Activated naive CD4-positive, alpha-beta T cell treated with anti-CD3 and anti-CD28 coated beads, Interleukin-2, amount 50 U/mL, for 72 hours (primary cell): Measurements from ENCODE around the gene SCN3A. TPM values are rescaled to one million over a fixed set of nuclear protein-coding genes. Genes with fewer than 3 reads are reported as not detected.

Experiments
- ATAC-seq, 2 donors: fragments of 150-1000 bp; cut with Tn5 transposase; 2 replicates each; pipeline ENCODE4 v1.10.0; 2021; ENCODE audit warnings: mild to moderate bottlenecking in 2 of 2, moderate library complexity in 2 of 2
- DNase-seq, 2 donors: peaks; one replicate each; pipeline ENCODE4 v3.0.0; 2021 to 2022; ENCODE audit warnings: low spot score in 2 of 2
- H3K27ac Mint-ChIP-seq, 2 donors: one replicate each; pipeline ENCODE4 v1.8.0; 2022; ENCODE audit warnings: mild to moderate bottlenecking in 2 of 2, mixed read lengths in 2 of 2
- H3K36me3 Mint-ChIP-seq, 2 donors: one replicate each; pipeline ENCODE4 v1.8.0; 2022; ENCODE audit warnings: mixed read lengths in 2 of 2
- H3K9me3 Mint-ChIP-seq, 2 donors: one replicate each; pipeline ENCODE4 v1.8.0; 2022; ENCODE audit warnings: mixed read lengths in 2 of 2
- total RNA-seq, 2 donors: library from RNA; stranded (reverse); gene quantifications; one replicate each; pipeline ENCODE4 v1.2.3, GENCODE V29; 2022

The SCN3A gene
- total RNA-seq, 2 donors from 2014 or later = 0.25 to 0.43 TPM

DNA sequence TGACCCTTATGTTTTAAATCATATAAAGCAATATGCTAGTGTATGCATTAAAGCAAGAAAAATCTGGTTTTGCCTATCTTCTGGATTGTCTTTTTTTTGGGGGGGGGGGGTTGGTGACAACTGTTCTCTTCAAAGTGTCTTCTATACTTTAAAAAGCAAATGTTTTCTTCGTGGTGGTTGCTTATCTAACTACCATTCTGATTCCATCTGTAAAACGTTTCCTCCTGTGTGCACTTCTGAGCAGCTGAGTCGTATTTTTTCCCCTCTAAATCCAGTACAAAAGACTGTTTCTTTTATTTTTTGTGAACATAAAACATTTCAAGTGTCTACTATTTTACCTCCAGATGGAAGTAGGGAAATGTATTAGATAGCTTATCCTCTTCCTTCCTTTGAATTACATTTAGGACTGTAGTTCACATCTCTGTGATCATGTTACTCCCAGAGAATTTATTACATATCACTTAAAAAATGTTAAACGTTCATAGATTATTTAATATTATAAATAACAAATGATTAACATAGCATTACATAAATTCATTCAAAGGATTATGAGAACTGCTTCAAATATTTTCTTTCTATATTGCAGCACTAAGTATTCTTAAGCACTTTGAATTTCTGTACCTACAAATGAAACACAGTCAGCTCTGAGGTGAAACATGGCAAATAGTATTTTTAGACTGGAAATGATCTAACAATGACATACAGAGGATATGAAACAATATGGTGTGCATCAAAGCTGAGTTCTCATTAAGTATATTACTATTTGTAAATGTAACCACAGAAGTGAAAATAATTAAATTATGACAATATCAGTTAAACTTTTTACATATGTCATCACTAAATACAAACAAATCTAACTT lies 56.4 kb downstream of the SCN3A start:
- Mint-ChIP-seq H3K36me3 (no peaks in the 10 kb centered on the region), H3K27ac (no peak overlapping the region), H3K9me3 (no peaks in the 10 kb centered on the region)
- no peak for ATAC-seq
- no peak for DNase-seq

DNA sequence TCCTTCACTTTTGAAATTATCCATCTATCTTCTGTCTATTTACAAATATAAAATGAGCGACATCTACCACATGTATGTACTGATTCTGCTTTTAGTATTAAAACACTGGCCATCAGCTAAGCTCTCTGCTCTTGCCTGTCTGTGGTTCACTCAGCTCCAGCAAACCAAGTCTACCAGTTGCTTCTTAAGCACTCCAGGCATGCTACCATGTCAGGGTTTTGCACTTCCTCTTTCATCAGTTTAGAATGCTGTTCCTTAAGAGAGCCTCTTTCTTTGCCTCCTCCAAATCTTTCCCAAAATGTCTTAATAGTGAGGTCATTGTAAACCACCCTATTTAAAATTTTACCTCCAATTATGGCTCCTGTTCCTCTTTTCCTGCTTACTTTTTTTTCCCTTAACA lies 59.5 kb downstream of the SCN3A start:
- Mint-ChIP-seq H3K27ac (no peak overlapping the region), H3K36me3 (no peaks in the 10 kb centered on the region), H3K9me3 (no peaks in the 10 kb centered on the region)
- ATAC-seq (no peak), DNase-seq (no peak)

DNA sequence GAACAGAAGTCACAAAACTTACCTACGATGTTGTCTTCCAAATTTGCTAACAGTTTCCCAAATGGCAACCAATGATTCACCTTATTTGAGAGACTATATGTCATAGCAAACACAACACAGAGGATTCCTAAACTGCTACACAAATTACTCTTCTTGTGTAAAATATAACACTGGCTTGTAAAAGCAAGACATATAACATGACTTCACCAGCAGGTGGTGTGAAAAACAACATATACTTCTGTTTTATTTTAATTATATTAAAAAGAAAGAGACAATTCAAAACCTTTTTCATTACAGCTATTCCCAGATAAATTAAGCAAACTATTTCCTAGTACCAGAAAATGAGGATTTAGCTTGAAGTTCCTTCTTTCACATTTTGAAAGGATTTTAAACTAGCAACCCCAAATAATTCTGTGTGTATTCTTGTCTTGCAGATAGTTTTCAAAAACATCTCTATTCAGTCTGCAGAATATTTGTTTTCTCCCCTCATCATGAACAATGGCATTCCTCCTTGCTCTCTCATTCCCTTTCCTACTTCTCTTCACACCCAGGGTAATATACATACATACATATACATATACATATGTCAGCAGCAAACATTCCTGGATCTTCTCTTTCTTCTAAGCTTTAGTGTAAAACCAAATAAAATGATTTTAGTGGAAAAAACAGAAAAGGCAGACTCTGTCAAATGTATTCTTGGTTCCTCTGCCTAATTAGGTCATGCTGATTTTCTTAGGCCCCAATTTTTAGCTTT lies 62.1 kb downstream of the SCN3A start:
- H3K27ac Mint-ChIP-seq = no peak overlapping the region
- DNase-seq (no peak), ATAC-seq (no peak)
- H3K36me3 Mint-ChIP-seq = no peaks in the 10 kb centered on the region
- no peaks in the 10 kb centered on the region for H3K9me3 Mint-ChIP-seq

DNA sequence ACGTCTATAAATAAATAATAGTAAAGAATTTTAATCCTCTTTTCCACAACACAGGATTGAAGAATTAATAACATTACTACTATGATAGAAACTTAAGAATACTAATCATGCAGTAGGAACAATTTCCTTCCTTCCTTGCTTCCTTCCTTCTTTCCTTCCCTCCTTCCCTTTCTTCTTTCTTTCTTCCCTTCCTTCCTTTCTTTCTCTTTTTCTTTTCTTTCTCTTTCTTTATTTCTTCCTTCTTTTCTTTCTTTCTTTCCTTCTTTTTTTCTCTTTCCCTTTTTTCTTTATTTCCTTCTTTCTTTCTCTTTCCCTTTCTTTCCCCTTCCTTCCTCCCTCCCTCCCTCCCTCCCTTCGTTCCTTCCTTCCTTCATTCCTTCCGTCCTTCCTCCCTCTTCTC lies 77.6 kb downstream of the SCN3A start:
- no peak for DNase-seq
- H3K36me3 Mint-ChIP-seq = no peaks in the 10 kb centered on the region
- no peak overlapping the region for H3K27ac Mint-ChIP-seq
- H3K9me3 Mint-ChIP-seq = peaks cover 0 to 4% of the 10 kb centered on the region in 2 donors
- ATAC-seq = no peak

DNA sequence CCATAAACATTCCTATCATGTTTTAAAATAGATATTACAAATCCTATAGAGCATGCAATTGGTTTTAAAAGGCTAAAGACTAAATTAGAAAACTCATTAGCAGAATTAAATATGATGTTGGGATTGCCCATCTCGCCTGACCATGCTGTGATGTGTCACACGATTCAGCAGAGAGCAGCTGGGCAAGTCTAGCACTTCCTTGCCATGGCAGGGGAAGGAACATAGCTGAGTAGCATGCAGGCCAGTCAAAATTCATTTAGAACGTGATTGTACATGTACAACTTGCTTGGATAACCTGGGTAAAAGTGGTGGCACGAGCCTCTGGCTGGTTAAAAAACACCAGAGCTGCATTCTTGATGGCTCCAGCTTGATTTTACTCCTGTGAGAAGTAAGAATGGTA lies 81.3 kb downstream of the SCN3A start:
- no peak overlapping the region for H3K27ac Mint-ChIP-seq
- ATAC-seq (no peak), DNase-seq (no peak)
- H3K9me3 Mint-ChIP-seq = no peaks in the 10 kb centered on the region
- no peaks in the 10 kb centered on the region for H3K36me3 Mint-ChIP-seq

DNA sequence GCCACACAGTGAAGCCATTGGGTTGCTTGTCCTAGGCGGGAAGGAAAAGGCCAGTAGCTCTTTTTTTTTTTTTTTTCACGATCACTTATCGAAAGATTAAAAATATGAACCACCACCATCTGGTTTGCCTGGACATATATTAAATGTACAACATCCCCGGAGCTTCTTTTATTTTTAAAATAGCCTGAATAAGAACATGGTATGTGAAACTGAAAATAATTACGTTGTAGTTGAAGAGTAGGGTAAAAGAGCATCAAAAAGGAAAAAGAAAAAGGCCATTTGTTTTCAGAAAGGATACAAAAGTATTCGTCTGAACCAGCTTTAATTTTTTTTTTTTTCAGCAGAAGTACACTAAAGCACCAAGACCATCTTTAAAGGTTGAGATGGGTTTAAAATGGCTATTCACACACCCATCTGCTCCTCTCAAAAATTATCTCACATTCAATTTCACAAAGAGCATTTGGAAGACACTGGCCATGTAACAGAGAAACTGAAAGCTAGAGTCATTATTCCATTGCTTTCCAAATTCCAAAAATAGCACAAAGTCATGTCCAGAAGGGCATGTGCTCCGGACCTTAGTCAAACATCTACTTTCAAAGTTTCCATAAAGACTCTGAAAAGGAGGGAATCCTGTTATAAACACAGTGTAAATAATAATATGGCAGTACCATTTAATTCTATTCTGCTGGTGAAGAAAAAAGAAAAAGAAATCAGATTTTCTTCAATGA lies 82.9 kb downstream of the SCN3A start:
- no peak for DNase-seq
- no peaks in the 10 kb centered on the region for H3K36me3 Mint-ChIP-seq
- ATAC-seq = no peak
- H3K9me3 Mint-ChIP-seq = no peaks in the 10 kb centered on the region
- H3K27ac Mint-ChIP-seq = no peak overlapping the region

DNA sequence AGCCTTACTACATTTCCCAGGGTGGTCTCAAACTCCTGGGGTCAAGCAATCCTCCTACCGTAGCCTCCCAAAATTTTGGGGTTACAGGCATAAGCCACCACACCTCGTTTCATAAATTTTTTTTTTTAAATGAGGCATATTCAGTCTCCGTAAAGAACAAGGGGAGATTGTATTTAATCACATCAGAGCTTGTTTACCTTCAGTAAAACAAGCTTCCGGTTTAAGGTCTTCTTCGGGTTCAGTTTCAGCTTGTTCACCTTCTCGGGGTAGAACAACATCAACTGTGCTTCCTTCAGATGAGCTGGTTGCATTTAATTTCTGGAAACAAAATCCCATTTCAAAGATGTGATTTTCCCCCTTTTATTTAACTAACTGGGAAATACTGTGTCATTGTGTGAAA lies 88.6 kb downstream of the SCN3A start:
- ATAC-seq (no peak), DNase-seq (no peak)
- Mint-ChIP-seq H3K36me3 (no peaks in the 10 kb centered on the region), H3K9me3 (peaks cover 0 to 3% of the 10 kb centered on the region in 2 donors), H3K27ac (no peak overlapping the region)

DNA sequence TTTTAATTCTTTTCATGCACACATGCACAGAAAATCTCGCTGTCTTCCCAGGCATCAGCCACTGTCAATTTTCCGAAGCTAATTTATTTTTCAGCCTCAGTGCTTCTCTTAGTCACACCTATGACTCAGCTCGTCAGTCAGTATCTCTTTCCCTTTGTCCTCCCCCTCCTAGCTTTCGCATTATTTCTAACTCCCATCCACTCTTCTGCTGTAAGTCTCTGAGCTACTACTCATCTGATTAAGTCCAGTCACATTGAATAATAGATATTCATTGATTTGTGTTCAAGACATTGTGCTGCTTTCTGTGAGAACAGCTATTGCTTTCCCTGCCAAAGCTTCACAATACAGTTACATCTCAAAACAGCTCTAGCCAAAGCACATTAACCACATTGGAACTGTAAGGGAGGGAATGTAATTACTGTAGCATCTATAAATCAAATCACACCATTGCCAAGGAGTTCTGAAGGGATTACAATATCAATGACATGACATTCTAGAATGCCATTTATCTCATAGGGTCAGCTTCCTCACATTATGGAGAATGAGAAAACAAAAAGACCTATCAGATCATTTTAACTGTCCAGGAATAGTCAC lies 89.4 kb downstream of the SCN3A start:
- H3K27ac Mint-ChIP-seq = no peak overlapping the region
- H3K36me3 Mint-ChIP-seq = no peaks in the 10 kb centered on the region
- DNase-seq = no peak
- peaks cover 0 to 3% of the 10 kb centered on the region in 2 donors for H3K9me3 Mint-ChIP-seq
- ATAC-seq = no peak

DNA sequence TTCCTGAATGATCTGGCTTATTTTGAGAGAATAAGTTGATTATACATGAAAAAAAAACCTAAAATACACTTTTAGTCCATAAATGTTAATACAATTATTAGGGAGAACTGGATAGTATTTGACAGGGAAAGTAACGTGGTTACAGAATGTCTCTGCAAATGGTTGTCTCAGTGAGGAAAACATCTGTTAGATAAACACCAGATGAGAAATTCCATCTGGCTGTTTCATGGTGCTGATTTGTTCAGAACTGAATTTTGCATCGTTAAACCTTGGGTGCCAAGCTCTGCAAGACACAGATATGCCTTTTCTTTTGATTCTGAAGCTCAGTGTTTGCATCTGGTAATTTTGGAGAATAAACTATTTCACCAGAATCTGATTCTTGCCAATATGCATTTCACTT lies 90.4 kb downstream of the SCN3A start:
- Mint-ChIP-seq H3K36me3 (no peaks in the 10 kb centered on the region), H3K27ac (no peak overlapping the region), H3K9me3 (peaks cover 0 to 3% of the 10 kb centered on the region in 2 donors)
- no peak for ATAC-seq
- DNase-seq = no peak

DNA sequence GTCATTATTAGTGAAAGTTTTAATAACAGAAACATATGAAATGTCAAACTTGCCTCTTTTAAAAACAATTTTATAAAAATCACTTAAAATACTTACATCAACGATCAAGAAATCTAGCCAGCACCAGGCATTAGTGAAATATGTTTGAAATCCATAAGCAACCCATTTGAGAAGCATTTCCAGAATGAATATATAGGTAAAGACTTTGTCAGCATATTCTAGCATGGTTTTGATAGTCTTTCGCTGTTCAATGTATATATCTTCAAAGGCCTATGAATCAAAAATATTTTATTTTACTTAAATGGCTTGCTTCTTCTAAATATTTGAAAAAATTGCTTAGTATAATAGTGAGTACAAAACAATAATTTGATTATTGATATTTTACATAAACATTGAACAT lies 91.1 kb downstream of the SCN3A start:
- no peak for DNase-seq
- Mint-ChIP-seq H3K27ac (no peak overlapping the region), H3K9me3 (peaks cover 0 to 3% of the 10 kb centered on the region in 2 donors), H3K36me3 (no peaks in the 10 kb centered on the region)
- ATAC-seq = no peak

DNA sequence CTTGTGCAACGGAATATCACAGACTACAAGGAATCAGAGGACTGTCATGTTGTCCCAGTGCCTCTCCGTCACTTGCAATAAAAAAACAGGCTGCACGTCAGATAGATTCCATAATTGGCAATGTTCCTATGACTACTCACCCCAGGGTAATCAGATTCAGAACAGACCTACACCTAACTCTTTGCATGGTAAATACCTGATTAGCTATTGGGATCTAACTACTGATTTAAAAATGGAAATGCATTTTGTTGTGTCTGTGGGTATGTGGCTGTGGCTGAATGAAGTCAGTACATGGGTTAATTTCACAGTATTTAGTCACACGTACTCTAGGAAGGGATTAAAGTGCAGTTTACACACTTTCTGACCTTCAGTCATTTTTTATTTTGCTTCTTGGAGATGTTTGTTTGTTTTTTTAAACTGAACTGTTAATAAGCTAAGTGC lies 91.7 kb downstream of the SCN3A start:
- Mint-ChIP-seq H3K27ac (no peak overlapping the region), H3K9me3 (peaks cover 0 to 3% of the 10 kb centered on the region in 2 donors), H3K36me3 (no peaks in the 10 kb centered on the region)
- DNase-seq = no peak
- no peak for ATAC-seq

DNA sequence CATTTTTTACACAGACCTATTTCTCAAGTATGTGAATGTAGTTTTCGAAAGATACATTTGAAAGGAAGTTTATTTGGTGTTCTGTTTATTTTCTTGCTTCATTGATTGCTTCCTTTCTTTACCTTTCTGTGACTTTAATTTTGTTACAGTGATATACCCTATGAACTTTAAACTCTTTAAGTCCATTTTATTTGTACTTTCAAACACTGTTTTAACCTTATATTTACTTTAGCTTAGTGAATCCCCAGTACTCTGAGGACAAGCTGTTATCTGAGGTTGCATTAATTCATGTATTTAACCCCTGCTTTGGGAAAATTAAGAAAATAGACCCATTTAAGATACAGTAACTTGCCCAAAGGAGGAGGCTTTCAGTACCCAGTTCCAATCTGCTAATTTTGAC lies 93.5 kb downstream of the SCN3A start:
- Mint-ChIP-seq H3K36me3 (no peaks in the 10 kb centered on the region), H3K9me3 (peaks cover 0 to 3% of the 10 kb centered on the region in 2 donors), H3K27ac (no peak overlapping the region)
- DNase-seq (no peak), ATAC-seq (no peak)

DNA sequence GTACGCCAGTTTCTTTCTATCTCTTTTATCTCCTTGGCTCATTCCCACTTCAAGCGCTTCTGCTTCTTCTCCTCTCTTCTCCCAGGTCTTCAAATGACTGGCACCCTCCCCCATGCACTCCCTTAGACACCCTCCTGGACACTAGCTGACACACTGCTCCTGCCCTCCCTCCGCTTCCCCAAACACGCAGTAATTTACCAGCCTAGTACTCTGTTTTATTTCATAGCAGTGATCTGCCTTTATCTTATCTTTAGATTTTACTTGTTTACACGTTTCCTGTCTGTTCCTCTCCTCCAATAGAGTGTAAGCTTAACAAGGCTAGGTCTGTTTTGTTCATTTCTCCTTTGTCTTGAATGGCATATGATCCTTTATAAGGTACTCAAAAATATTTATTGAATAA lies 93.9 kb downstream of the SCN3A start:
- no peaks in the 10 kb centered on the region for H3K36me3 Mint-ChIP-seq
- H3K27ac Mint-ChIP-seq = no peak overlapping the region
- peaks cover 0 to 3% of the 10 kb centered on the region in 2 donors for H3K9me3 Mint-ChIP-seq
- no peak for ATAC-seq
- no peak for DNase-seq

DNA sequence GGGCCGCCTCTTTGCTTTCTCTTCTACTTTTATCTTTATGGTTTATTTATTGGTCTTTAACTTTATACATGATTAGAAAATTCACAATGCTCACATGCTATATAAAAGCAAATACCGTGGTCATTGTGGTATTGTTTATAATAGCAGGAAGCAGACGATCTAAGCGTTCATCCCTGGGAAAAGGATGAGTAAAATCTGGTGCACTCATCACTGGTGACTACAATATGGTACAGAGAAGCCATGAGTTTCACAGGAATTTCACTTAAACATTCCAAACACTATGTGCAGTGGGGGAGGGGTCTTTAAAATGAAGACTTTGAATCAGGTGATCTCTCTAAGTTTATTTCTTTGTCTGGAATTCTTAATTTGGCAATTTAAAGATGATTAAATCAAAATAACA lies 97.9 kb downstream of the SCN3A start:
- no peak for ATAC-seq
- Mint-ChIP-seq H3K9me3 (no peaks in the 10 kb centered on the region), H3K36me3 (no peaks in the 10 kb centered on the region), H3K27ac (no peak overlapping the region)
- DNase-seq = no peak

DNA sequence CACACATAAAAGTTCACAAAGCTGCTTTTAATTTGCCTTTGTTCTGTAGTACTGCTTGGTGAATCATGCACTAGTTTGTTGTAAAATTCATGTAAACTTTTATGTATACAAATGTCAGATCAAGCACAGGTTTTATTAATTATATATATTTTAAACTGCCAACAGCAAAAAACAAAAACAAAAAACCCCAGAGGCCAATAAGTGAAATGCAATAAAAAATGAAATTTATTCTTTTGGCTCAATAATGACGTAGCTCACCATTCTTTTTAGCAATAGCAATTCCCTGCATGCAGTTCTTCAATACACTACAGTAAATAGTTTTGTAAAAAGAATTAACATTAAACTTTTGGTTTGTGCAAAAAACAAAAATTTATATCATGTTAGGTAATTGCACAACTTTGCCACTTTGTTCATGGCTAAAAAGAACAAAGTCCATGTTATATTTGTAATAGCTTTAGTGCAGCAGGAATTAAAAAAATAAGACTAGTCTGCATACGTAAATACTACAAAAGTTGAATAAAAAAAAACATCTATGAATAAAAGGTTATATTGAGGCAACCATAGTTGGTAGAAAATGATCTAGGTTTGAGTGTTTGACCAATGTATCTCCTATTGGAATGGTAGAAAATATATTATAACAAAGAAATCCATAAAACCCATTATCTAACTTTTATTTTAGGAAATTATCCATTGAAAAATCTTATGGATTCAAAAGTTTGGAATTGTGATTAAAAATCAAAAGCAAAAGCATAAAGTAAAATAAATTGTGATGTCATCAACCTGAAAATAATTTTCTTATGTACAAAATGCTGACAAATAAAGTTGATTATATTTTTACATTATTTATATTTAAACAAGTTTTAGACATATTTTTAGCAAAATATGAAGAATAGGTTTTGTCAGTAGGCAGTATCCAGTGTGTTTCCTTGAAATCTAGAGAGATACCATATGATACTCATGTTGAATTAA lies 115.6 kb downstream of the SCN3A start:
- Mint-ChIP-seq H3K9me3 (peaks cover 4 to 12% of the 10 kb centered on the region in 2 donors), H3K36me3 (no peaks in the 10 kb centered on the region), H3K27ac (no peak overlapping the region)
- DNase-seq = no peak
- no peak for ATAC-seq

DNA sequence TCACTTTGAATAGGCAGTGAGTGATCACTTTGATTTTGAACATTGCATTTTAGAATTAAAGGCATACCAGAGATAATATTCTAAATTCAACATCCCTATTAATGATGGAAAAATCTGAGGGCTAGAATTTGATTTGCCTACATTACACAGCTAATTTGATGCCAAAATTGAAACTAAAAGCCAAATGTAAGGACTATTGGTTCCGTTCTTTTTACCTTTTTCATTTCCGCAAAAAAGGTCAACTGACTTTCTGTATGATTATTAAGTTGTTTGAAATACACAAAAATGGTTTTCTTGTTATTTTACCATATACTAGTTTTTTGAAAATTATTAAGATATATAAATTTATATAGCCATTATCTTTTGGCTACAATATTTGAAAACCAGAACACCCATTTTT lies 117.5 kb downstream of the SCN3A start:
- Mint-ChIP-seq H3K9me3 (peaks cover 13 to 18% of the 10 kb centered on the region in 2 donors), H3K36me3 (peaks cover 0 to 8% of the 10 kb centered on the region in 2 donors), H3K27ac (no peak overlapping the region)
- no peak for DNase-seq
- no peak for ATAC-seq
